Esophagus muscularis mucosa (tissue), 4 donors: ENCODE results near the gene SH3BP4. TPM values are rescaled to one million over a fixed set of nuclear protein-coding genes. Genes with fewer than 3 reads are reported as not detected.

Experiments
- DNase-seq: peaks from one replicate; pipeline ENCODE4 v3.0.0-alpha.2; 2017; ENCODE audit errors: extremely low spot score
- H3K27ac ChIP-seq, 4 donors: fragments of 200-600 bp; sonication (generic); replicated peaks in 1 of 4; 1 replicate in 3 of 4; 2 replicates in 1 of 4; pipeline ENCODE4 v1.5.1; 2016 to 2019; ENCODE audit warnings: mild to moderate bottlenecking in 1 of 4
- H3K27me3 ChIP-seq, 4 donors: fragments of 200-600 bp; sonication (generic); one replicate each; pipeline versions ENCODE4 v1.5.1 to v1.6.0; 2016 to 2019
- H3K36me3 ChIP-seq, 4 donors: fragments of 200-600 bp; sonication (generic); one replicate each; pipeline ENCODE4 v1.5.1; 2016 to 2019
- H3K4me1 ChIP-seq, 4 donors: fragments of 200-600 bp; sonication (generic); one replicate each; pipeline ENCODE4 v1.5.1; 2016 to 2019
- H3K4me3 ChIP-seq, 4 donors: fragments of 200-600 bp; sonication (generic); 1 replicate in 2 of 4; 2 replicates in 2 of 4; pipeline ENCODE4 v1.5.1; 2016 to 2019; ENCODE audit warnings: mild to moderate bottlenecking in 4 of 4, moderate library complexity in 1 of 4
- H3K9me3 ChIP-seq, 4 donors: fragments of 200-600 bp; sonication (generic); 1 replicate in 3 of 4; 2 replicates in 1 of 4; pipeline ENCODE4 v1.5.1; 2016 to 2019
- CTCF ChIP-seq, 3 experiments: fragments of 200-600 bp in 2 of 3; fragments of 450-650 bp in 1 of 3; sonication (generic) in 2 of 3; IDR thresholded peaks; one replicate each; pipeline ENCODE4 v1.5.1; 2017 to 2019; ENCODE audit warnings: antibody characterized with exemption in 3 of 3, mild to moderate bottlenecking in 2 of 3, moderate library complexity in 1 of 3
- EP300 ChIP-seq: sonication (generic); formaldehyde crosslinking; IDR thresholded peaks from one replicate; pipeline ENCODE4 v1.6.1; 2017; ENCODE audit warnings: antibody characterized with exemption
- POLR2A ChIP-seq: fragments of 450-650 bp; IDR thresholded peaks from one replicate; pipeline ENCODE4 v1.6.1; 2017; ENCODE audit warnings: antibody characterized with exemption, moderate library complexity, mild to moderate bottlenecking, low read depth
- POLR2AphosphoS5 ChIP-seq, 2 donors: sonication (generic); formaldehyde crosslinking; IDR thresholded peaks; one replicate each; pipeline ENCODE4 v1.6.1; 2017; ENCODE audit warnings: antibody characterized with exemption in 2 of 2
- WGBS: methylation state at CpG from one replicate; pipeline ENCODE4 v1.1.5; 2018; 5-methylcytosine and 5-hydroxymethylcytosine counted together
- intact Hi-C: fragments of 100-400 bp; cut with DNase I; formaldehyde crosslinking; loops from one replicate; pipeline ENCODE4 v1.15.1; 2023
- total RNA-seq, 4 donors: library from RNA; depleted of rRNA; stranded (reverse); fragments of >200 nt; gene quantifications; one replicate each; pipeline versions ENCODE4 v1.1.0 to v1.2.1, GENCODE V29; 2016

Gene SH3BP4
- total RNA-seq, 4 donors from 2014 or later: 25.3 to 63.1 (median 48.4) TPM

- no peak for TF ChIP-seq POLR2AphosphoS5 (IDR thresholded peaks at IDR 0.05)
- no peak for TF ChIP-seq EP300
- TF ChIP-seq POLR2A: no peak
- TF ChIP-seq CTCF (IDR thresholded peaks at IDR 0.05): no peak
- intact Hi-C loops: no loop called here
- DNase-seq: no peak
- Histone ChIP-seq H3K4me3 (no peak overlapping the region), H3K9me3 (no peaks in the 10 kb centered on the region), H3K4me1 (peaks cover 25 to 45% (median 33%) of the 10 kb centered on the region in 4 donors), H3K27ac (no peak overlapping the region), H3K36me3 (peaks cover 15 to 36% (median 30%) of the 10 kb centered on the region in 4 donors), H3K27me3 (no peaks in the 10 kb centered on the region)
- 87% methylated on average over 5 of the region's 5 CpGs for WGBS
Measured at GRCh38 chr2:235046589-235046988, 94.8 kb downstream of the SH3BP4 start.

GRCh38 chr2:235047171-235048160 is 95.6 kb downstream of the SH3BP4 start:
- H3K9me3 ChIP-seq: no peaks in the 10 kb centered on the region

GRCh38 chr2:235048549-235048948 is 96.7 kb downstream of the SH3BP4 start:
- 70% methylated on average over 7 of the region's 7 CpGs for WGBS
- H3K27ac ChIP-seq: no peak overlapping the region
- H3K4me1 ChIP-seq: peaks cover 28 to 48% (median 37%) of the 10 kb centered on the region in 4 donors
- intact Hi-C loops: no loop called here
- no peak for DNase-seq
- TF ChIP-seq EP300 (peak; percentile 11), POLR2A (no peak)
- H3K9me3 ChIP-seq: no peaks in the 10 kb centered on the region
- H3K27me3 ChIP-seq: no peaks in the 10 kb centered on the region
- peaks cover under 1 to 33% (median 26%) of the 10 kb centered on the region in 4 donors for H3K36me3 ChIP-seq
- no peak overlapping the region for H3K4me3 ChIP-seq

More at GRCh38 chr2:235047171-235048160, 95.6 kb downstream of the SH3BP4 start:
- Histone ChIP-seq H3K4me3 (no peak overlapping the region), H3K27ac (no peak overlapping the region), H3K36me3 (peaks cover 7 to 30% (median 24%) of the 10 kb centered on the region in 4 donors), H3K27me3 (no peaks in the 10 kb centered on the region), H3K4me1 (peaks cover 28 to 48% (median 37%) of the 10 kb centered on the region in 4 donors)
- DNase-seq: no peak
- TF ChIP-seq CTCF (IDR thresholded peaks at IDR 0.05) (no peak), POLR2A (no peak), POLR2AphosphoS5 (IDR thresholded peaks at IDR 0.05) (no peak), EP300 (no peak)
- WGBS: 93% methylated on average over 24 of the region's 24 CpGs
- intact Hi-C loops: no loop called here

GRCh38 chr2:235049069-235049468 is 97.3 kb downstream of the SH3BP4 start:
- TF ChIP-seq EP300 (no peak), POLR2A (no peak), CTCF (IDR thresholded peaks at IDR 0.05) (no peak), POLR2AphosphoS5 (IDR thresholded peaks at IDR 0.05) (no peak)
- WGBS: 86% methylated on average over 6 of the region's 6 CpGs
- Histone ChIP-seq H3K27me3 (no peaks in the 10 kb centered on the region), H3K4me3 (no peak overlapping the region), H3K9me3 (no peaks in the 10 kb centered on the region), H3K4me1 (peaks cover 24 to 48% (median 37%) of the 10 kb centered on the region in 4 donors), H3K27ac (peak overlapping the region in 2 of 4 donors; percentile 51 to 73), H3K36me3 (peaks cover 6 to 38% (median 29%) of the 10 kb centered on the region in 4 donors)
- DNase-seq: no peak
- intact Hi-C loops: no loop called here

GRCh38 chr2:235049719-235050118 is 97.9 kb downstream of the SH3BP4 start:
- Histone ChIP-seq H3K4me1 (peaks cover 19 to 41% (median 34%) of the 10 kb centered on the region in 4 donors), H3K36me3 (peaks cover 8 to 42% (median 32%) of the 10 kb centered on the region in 4 donors), H3K4me3 (no peak overlapping the region), H3K27ac (peak overlapping the region in 1 of 4 donors; percentile 73), H3K9me3 (no peaks in the 10 kb centered on the region), H3K27me3 (no peaks in the 10 kb centered on the region)
- WGBS: 89% methylated on average over 8 of the region's 8 CpGs
- TF ChIP-seq CTCF (IDR thresholded peaks at IDR 0.05): no peak
- no peak for TF ChIP-seq EP300
- TF ChIP-seq POLR2AphosphoS5 (IDR thresholded peaks at IDR 0.05): no peak
- no peak for TF ChIP-seq POLR2A
- intact Hi-C loops: loop anchor here (2.0 to 10.0 kb wide), 2 partner anchors 99 to 165 kb away; no protein-coding TSS in a partner anchor
- DNase-seq: no peak
